SU-DHL-6 (cell line): ENCODE data around the gene NOVA1.

ENCODE experiments used
- H2AFZ ChIP-seq: fragments of 200-600 bp; sonication (generic); 2 replicates; pipeline ENCODE4 v1.6.1; 2014; ENCODE audit warnings: low read depth, mild to moderate bottlenecking, moderate library complexity, mixed read lengths, antibody characterized with exemption, low read length; ENCODE audit not compliant: severe bottlenecking
- H3F3A ChIP-seq: fragments of 200-600 bp; shearing (Covaris generic); 2 replicates; pipeline ENCODE4 v1.6.0; 2016; ENCODE audit warnings: antibody characterized with exemption, mild to moderate bottlenecking; ENCODE audit not compliant: insufficient read depth
- H3K27ac ChIP-seq: fragments of 200-600 bp; sonication (generic); 2 replicates; pipeline ENCODE4 v1.5.1; 2016; ENCODE audit warnings: low read depth, mild to moderate bottlenecking, low read length, moderate library complexity, mixed read lengths
- H3K27me3 ChIP-seq: fragments of 200-600 bp; sonication (generic), shearing (Covaris generic); 2 replicates; pipeline ENCODE4 v1.6.0; 2014; ENCODE audit warnings: mild to moderate bottlenecking, low read length
- H3K36me3 ChIP-seq: fragments of 200-600 bp; sonication (generic); 2 replicates; pipeline ENCODE4 v1.6.1; 2014; ENCODE audit warnings: mild to moderate bottlenecking, low read length, mixed read lengths
- H3K4me2 ChIP-seq: fragments of 300-600, 200-600 bp; shearing (Covaris generic), sonication (generic); 2 replicates; pipeline ENCODE4 v1.6.0; 2014; ENCODE audit warnings: low read length, low read depth, mild to moderate bottlenecking; ENCODE audit not compliant: poor library complexity, severe bottlenecking
- H3K4me3 ChIP-seq: fragments of 200-600 bp; sonication (generic); 2 replicates; pipeline ENCODE4 v1.5.1; 2014; ENCODE audit warnings: antibody characterized with exemption, low read length, mild to moderate bottlenecking, mixed read lengths; ENCODE audit not compliant: insufficient read depth, poor library complexity, severe bottlenecking
- H3K79me2 ChIP-seq: fragments of 200-600 bp; sonication (generic); 2 replicates; pipeline ENCODE4 v1.6.1; 2014; ENCODE audit warnings: mild to moderate bottlenecking, low read length, moderate library complexity; ENCODE audit not compliant: insufficient read depth
- H3K9ac ChIP-seq: fragments of 200-600 bp; sonication (generic); 2 replicates; pipeline ENCODE4 v1.7.0; 2014; ENCODE audit warnings: mild to moderate bottlenecking, low read length
- H3K9me2 ChIP-seq: fragments of 200-600 bp; sonication (generic); replicated peaks from 2 replicates; pipeline ENCODE4 v1.6.1; 2014; ENCODE audit warnings: low read length; ENCODE audit not compliant: insufficient read depth
- H3K9me3 ChIP-seq: fragments of 200-600 bp; sonication (generic); 2 replicates; pipeline ENCODE4 v1.6.1; 2014; ENCODE audit warnings: low read length, mixed read lengths; ENCODE audit not compliant: insufficient read depth
- H4K20me1 ChIP-seq: fragments of 200-600 bp; sonication (generic); 2 replicates; pipeline ENCODE4 v1.6.1; 2014; ENCODE audit warnings: low read depth, mild to moderate bottlenecking, antibody characterized with exemption, low read length, moderate library complexity, mixed read lengths
- CTCF ChIP-seq: fragments of 200-600 bp; sonication (generic); IDR thresholded peaks from one replicate; pipeline ENCODE4 v1.5.1; 2017; ENCODE audit warnings: antibody characterized with exemption, mild to moderate bottlenecking, low read length, moderate library complexity; ENCODE audit not compliant: insufficient read depth, poor library complexity, severe bottlenecking
- EZH2phosphoT487 ChIP-seq: fragments of 200-600 bp; sonication (generic), shearing (Covaris generic); conservative IDR thresholded peaks from 2 replicates; pipeline ENCODE4 v1.6.1; 2018; ENCODE audit warnings: mild to moderate bottlenecking, antibody characterized with exemption, low read length, moderate library complexity, mixed read lengths

Gene NOVA1

GRCh38 chr14:26626256-26626655 is 28.4 kb upstream of the NOVA1 start:
- Histone ChIP-seq H3K27ac (no peak overlapping the region), H2AFZ (no peak overlapping the region), H3K79me2 (no peaks in the 10 kb centered on the region), H3K4me2 (no peak overlapping the region), H3F3A (no peaks in the 10 kb centered on the region), H3K27me3 (no peaks in the 10 kb centered on the region), H4K20me1 (no peaks in the 10 kb centered on the region), H3K4me3 (no peak overlapping the region), H3K9me3 (no peaks in the 10 kb centered on the region), H3K36me3 (no peaks in the 10 kb centered on the region), H3K9ac (no peak overlapping the region), H3K9me2 (no peaks in the 10 kb centered on the region)
- TF ChIP-seq CTCF (no peak), EZH2phosphoT487 (no peak)

GRCh38 chr14:26622611-26623010 is 24.8 kb upstream of the NOVA1 start:
- Histone ChIP-seq H4K20me1 (no peaks in the 10 kb centered on the region), H3F3A (no peaks in the 10 kb centered on the region), H3K9me2 (no peaks in the 10 kb centered on the region), H3K4me3 (no peak overlapping the region), H2AFZ (no peak overlapping the region), H3K36me3 (no peaks in the 10 kb centered on the region), H3K9ac (no peak overlapping the region), H3K27ac (no peak overlapping the region), H3K4me2 (no peak overlapping the region), H3K9me3 (no peaks in the 10 kb centered on the region), H3K27me3 (no peaks in the 10 kb centered on the region), H3K79me2 (no peaks in the 10 kb centered on the region)
- no peak for TF ChIP-seq EZH2phosphoT487
- no peak for TF ChIP-seq CTCF

GRCh38 chr14:26621807-26622560 is 24.2 kb upstream of the NOVA1 start:
- no peak overlapping the region for H3K4me2 ChIP-seq
- no peaks in the 10 kb centered on the region for H3K36me3 ChIP-seq
- H4K20me1 ChIP-seq, result no peaks in the 10 kb centered on the region
- no peak overlapping the region for H2AFZ ChIP-seq
- no peaks in the 10 kb centered on the region for H3K9me3 ChIP-seq
- H3K4me3 ChIP-seq, result no peak overlapping the region
- no peaks in the 10 kb centered on the region for H3K9me2 ChIP-seq
- no peak overlapping the region for H3K27ac ChIP-seq
- H3K27me3 ChIP-seq, result no peaks in the 10 kb centered on the region
- no peak overlapping the region for H3K9ac ChIP-seq
- no peak for TF ChIP-seq EZH2phosphoT487
- no peaks in the 10 kb centered on the region for H3K79me2 ChIP-seq
- H3F3A ChIP-seq, result no peaks in the 10 kb centered on the region

GRCh38 chr14:26621364-26621763 is 23.5 kb upstream of the NOVA1 start:
- H2AFZ ChIP-seq, result no peak overlapping the region
- no peak overlapping the region for H3K4me3 ChIP-seq
- H3F3A ChIP-seq, result no peaks in the 10 kb centered on the region
- H4K20me1 ChIP-seq, result no peaks in the 10 kb centered on the region
- H3K79me2 ChIP-seq, result no peaks in the 10 kb centered on the region
- TF ChIP-seq CTCF (no peak), EZH2phosphoT487 (no peak)
- no peaks in the 10 kb centered on the region for H3K9me3 ChIP-seq
- no peaks in the 10 kb centered on the region for H3K36me3 ChIP-seq
- no peaks in the 10 kb centered on the region for H3K27me3 ChIP-seq
- no peak overlapping the region for H3K27ac ChIP-seq
- H3K9ac ChIP-seq, result no peak overlapping the region
- no peak overlapping the region for H3K4me2 ChIP-seq
- no peaks in the 10 kb centered on the region for H3K9me2 ChIP-seq
